H9 (cell line): ENCODE data around the gene SLC17A3. TPM values are rescaled to one million over a fixed set of nuclear protein-coding genes. Genes with fewer than 3 reads are reported as not detected.

ENCODE experiments used
- DNase-seq: peaks from one replicate; pipeline ENCODE4 v3.0.0-alpha.2; 2017
- H2AFZ ChIP-seq: one replicate; pipeline ENCODE4 v1.6.1; 2013; ENCODE audit warnings: mild to moderate bottlenecking, low read length, control low read depth, moderate library complexity
- H2AK5ac ChIP-seq: 2 replicates; pipeline ENCODE4 v1.6.1; 2013; ENCODE audit warnings: low read length, control low read depth, mixed read lengths; ENCODE audit not compliant: insufficient read length
- H2BK120ac ChIP-seq: one replicate; pipeline ENCODE4 v1.6.1; 2013; ENCODE audit warnings: low read depth, mild to moderate bottlenecking, low read length, control low read depth, inconsistent platforms; ENCODE audit not compliant: poor library complexity, severe bottlenecking
- H2BK12ac ChIP-seq: 2 replicates; pipeline ENCODE4 v1.6.1; 2013; ENCODE audit warnings: low read length, control low read depth, mixed read lengths, low read depth; ENCODE audit not compliant: insufficient read length
- H2BK15ac ChIP-seq: 2 replicates; pipeline ENCODE4 v1.6.1; 2013; ENCODE audit warnings: low read depth, low read length, control low read depth
- H2BK20ac ChIP-seq: one replicate; pipeline ENCODE4 v1.6.1; 2013; ENCODE audit warnings: low read depth, mild to moderate bottlenecking, low read length, control low read depth, inconsistent platforms; ENCODE audit not compliant: poor library complexity, severe bottlenecking
- H2BK5ac ChIP-seq: 2 replicates; pipeline ENCODE4 v1.6.1; 2013; ENCODE audit warnings: low read length, control low read depth, mixed read lengths; ENCODE audit not compliant: insufficient read length
- H3K14ac ChIP-seq: 2 replicates; pipeline ENCODE4 v1.6.1; 2013; ENCODE audit warnings: low read length, control low read depth; ENCODE audit not compliant: insufficient read depth
- H3K18ac ChIP-seq: 2 replicates; pipeline ENCODE4 v1.6.1; 2013; ENCODE audit warnings: low read depth, mild to moderate bottlenecking, mixed read lengths, low read length, control low read depth; ENCODE audit not compliant: insufficient read length
- H3K23ac ChIP-seq: 2 replicates; pipeline ENCODE4 v1.6.1; 2013; ENCODE audit warnings: low read length, control low read depth, mixed read lengths, low read depth; ENCODE audit not compliant: insufficient read length
- H3K23me2 ChIP-seq: 2 replicates; pipeline ENCODE4 v1.6.1; 2013; ENCODE audit warnings: low read depth, mild to moderate bottlenecking, mixed read lengths, low read length, control low read depth; ENCODE audit not compliant: insufficient read length, poor library complexity, severe bottlenecking
- H3K27ac ChIP-seq: 2 replicates; pipeline ENCODE4 v1.5.1; 2013; ENCODE audit warnings: low read length, control low read depth, mixed read lengths, low read depth; ENCODE audit not compliant: insufficient read length
- H3K27me3 ChIP-seq: 2 replicates; pipeline ENCODE4 v1.6.1; 2013; ENCODE audit warnings: low read length, control low read depth, inconsistent platforms; ENCODE audit not compliant: insufficient read depth
- H3K4ac ChIP-seq: 2 replicates; pipeline ENCODE4 v1.6.1; 2013; ENCODE audit warnings: low read depth, mild to moderate bottlenecking, control low read depth, inconsistent platforms, low read length, moderate library complexity
- H3K4me1 ChIP-seq: 2 replicates; pipeline ENCODE4 v1.6.1; 2013; ENCODE audit warnings: low read length, control low read depth, inconsistent platforms; ENCODE audit not compliant: insufficient read depth
- H3K4me2 ChIP-seq: 2 replicates; pipeline ENCODE4 v1.6.1; 2013; ENCODE audit warnings: low read length, control low read depth, mixed read lengths; ENCODE audit not compliant: insufficient read length, insufficient read depth
- H3K56ac ChIP-seq: 2 replicates; pipeline ENCODE4 v1.6.1; 2013; ENCODE audit warnings: low read depth, mild to moderate bottlenecking, mixed read lengths, low read length, control low read depth; ENCODE audit not compliant: insufficient read length
- H3K79me1 ChIP-seq: 2 replicates; pipeline ENCODE4 v1.6.1; 2013; ENCODE audit warnings: low read depth, mild to moderate bottlenecking, moderate library complexity, low read length, control low read depth, inconsistent platforms; ENCODE audit not compliant: insufficient read depth, poor library complexity, severe bottlenecking
- H3K79me2 ChIP-seq: 2 replicates; pipeline ENCODE4 v1.6.1; 2013; ENCODE audit warnings: low read length, control low read depth, inconsistent platforms; ENCODE audit not compliant: insufficient read depth
- H3K9ac ChIP-seq: 2 replicates; pipeline ENCODE4 v1.6.1; 2013; ENCODE audit warnings: low read length, control low read depth, mixed read lengths; ENCODE audit not compliant: insufficient read length; ENCODE audit errors: extremely low read depth
- H3K9me3 ChIP-seq: one replicate; pipeline ENCODE4 v1.6.1; 2013; ENCODE audit warnings: low read depth, low read length, inconsistent platforms; ENCODE audit not compliant: control insufficient read depth
- H3T11ph ChIP-seq: one replicate; pipeline ENCODE4 v1.6.1; 2013; ENCODE audit warnings: mild to moderate bottlenecking, low read length, control low read depth, inconsistent platforms
- H4K20me1 ChIP-seq: one replicate; pipeline ENCODE4 v1.6.1; 2013; ENCODE audit not compliant: control insufficient read depth, insufficient read length, insufficient read depth
- H4K5ac ChIP-seq: 2 replicates; pipeline ENCODE4 v1.6.1; 2013; ENCODE audit warnings: low read depth, mild to moderate bottlenecking, mixed read lengths, low read length, control low read depth; ENCODE audit not compliant: insufficient read length
- H4K8ac ChIP-seq: replicated peaks from 2 replicates; pipeline ENCODE4 v1.6.1; 2013; ENCODE audit warnings: low read length, control low read depth, mixed read lengths, low read depth; ENCODE audit not compliant: insufficient read length
- H4K91ac ChIP-seq: 2 replicates; pipeline ENCODE4 v1.6.1; 2013; ENCODE audit warnings: low read depth, mild to moderate bottlenecking, moderate library complexity, mixed read lengths, low read length, control low read depth; ENCODE audit not compliant: insufficient read length
- H3K27ac Mint-ChIP-seq, 3 experiments: 2 replicates in 2 of 3; 3 replicates in 1 of 3; pipeline ENCODE4 v1.8.0; 2020 to 2021; ENCODE audit warnings: mixed read lengths in 3 of 3, mild to moderate bottlenecking in 1 of 3, moderate library complexity in 1 of 3
- H3K27me3 Mint-ChIP-seq: 2 replicates; pipeline ENCODE4 v1.8.0; 2021; ENCODE audit warnings: low read depth, mild to moderate bottlenecking, moderate library complexity, mixed read lengths
- H3K36me3 Mint-ChIP-seq, 3 experiments: 2 replicates in 2 of 3; 3 replicates in 1 of 3; pipeline ENCODE4 v1.8.0; 2020 to 2021; ENCODE audit warnings: low read depth in 3 of 3, mixed read lengths in 3 of 3; ENCODE audit not compliant: insufficient read depth in 1 of 3
- H3K4me1 Mint-ChIP-seq, 2 experiments: 2 replicates each; pipeline ENCODE4 v1.8.0; 2020; ENCODE audit warnings: mixed read lengths in 2 of 2
- H3K4me3 Mint-ChIP-seq, 2 experiments: 2 replicates in 1 of 2; 3 replicates in 1 of 2; pipeline ENCODE4 v1.8.0; 2020 to 2021; ENCODE audit warnings: mild to moderate bottlenecking in 2 of 2, mixed read lengths in 2 of 2, moderate library complexity in 1 of 2
- H3K9me3 Mint-ChIP-seq, 2 experiments: 2 replicates in 1 of 2; 3 replicates in 1 of 2; pipeline ENCODE4 v1.8.0; 2020; ENCODE audit warnings: mild to moderate bottlenecking in 2 of 2, mixed read lengths in 2 of 2, moderate library complexity in 1 of 2
- CTCF ChIP-seq: fragments of 200-600 bp; sonication (generic); conservative IDR thresholded peaks from 3 replicates; pipeline ENCODE4 v1.8.0; 2021; ENCODE audit warnings: antibody characterized with exemption, mild to moderate bottlenecking
- total RNA-seq: library from RNA; stranded (reverse); gene quantifications from 2 replicates; pipeline ENCODE4 v1.2.1, GENCODE V29; 2021

The SLC17A3 gene
- total RNA-seq, 1 experiment from 2014 or later = not detected

GRCh38 chr6:25852756-25853155 is 21.3 kb downstream of the SLC17A3 start:
- Histone ChIP-seq H4K20me1 (no peaks in the 10 kb centered on the region), H3K79me1 (no peaks in the 10 kb centered on the region), H2BK15ac (no peak overlapping the region), H3K23me2 (no peaks in the 10 kb centered on the region), H2AK5ac (no peak overlapping the region), H3K4me1 (peaks cover 5% of the 10 kb centered on the region; the same call in 1 of the 2 replicates), H3K14ac (no peak overlapping the region), H3T11ph (no peak overlapping the region), H4K8ac (no peak overlapping the region), H3K4me2 (no peak overlapping the region), H3K79me2 (no peaks in the 10 kb centered on the region), H2BK5ac (no peak overlapping the region), H3K27me3 (no peaks in the 10 kb centered on the region), H3K23ac (no peak overlapping the region), H3K9me3 (no peaks in the 10 kb centered on the region), H2BK120ac (no peak overlapping the region), H3K9ac (no peak overlapping the region), H3K27ac (no peak overlapping the region), H4K91ac (no peak overlapping the region), H4K5ac (no peak overlapping the region), H3K18ac (no peak overlapping the region), H2BK12ac (no peak overlapping the region), H2AFZ (no peak overlapping the region), H3K56ac (no peak overlapping the region), H3K4ac (no peak overlapping the region), H2BK20ac (no peak overlapping the region)
- no peak for DNase-seq
- no peaks in the 10 kb centered on the region for H3K36me3 Mint-ChIP-seq
- H3K4me3 Mint-ChIP-seq = no peak overlapping the region
- no peak for TF ChIP-seq CTCF
- peaks cover 9% of the 10 kb centered on the region in 2 experiments for H3K4me1 Mint-ChIP-seq
- no peak overlapping the region for H3K27ac Mint-ChIP-seq
- peaks cover 0 to 2% of the 10 kb centered on the region in 2 experiments; a peak in 2 of 5 replicates for H3K9me3 Mint-ChIP-seq
- no peaks in the 10 kb centered on the region; the same call in 1 of the 2 replicates for H3K27me3 Mint-ChIP-seq
